HG03432 (cell line): Measurements from ENCODE around the gene DENND1C.
"Not testable (repeated sequence)": the region's sequence is repeated elsewhere in the genome, so short reads cannot be mapped to it uniquely, and the experiment has no call there.

ENCODE experiments used
- ATAC-seq: cut with Tn5 transposase; IDR thresholded peaks from one replicate; pipeline ENCODE4 v1.9.1; 2021; ENCODE audit warnings: mild to moderate bottlenecking, moderate library complexity; ENCODE audit not compliant: unreplicated experiment

Gene DENND1C

GRCh38 chr19:6508028-6508771, 26.6 kb upstream of the DENND1C start:
- not testable (repeated sequence) for ATAC-seq

GRCh38 chr19:6503407-6504201, 22.0 kb upstream of the DENND1C start:
- ATAC-seq = no peak

- peak; percentile 56 for ATAC-seq
These were observed 20.4 kb upstream of the DENND1C start, which contains the start of gene TUBB4A for GRCh38 chr19:6501740-6502648. TUBB4A (minus strand) TSS chr19:6502309; CDS start chr19:6502212, 97 bp downstream.

DNA sequence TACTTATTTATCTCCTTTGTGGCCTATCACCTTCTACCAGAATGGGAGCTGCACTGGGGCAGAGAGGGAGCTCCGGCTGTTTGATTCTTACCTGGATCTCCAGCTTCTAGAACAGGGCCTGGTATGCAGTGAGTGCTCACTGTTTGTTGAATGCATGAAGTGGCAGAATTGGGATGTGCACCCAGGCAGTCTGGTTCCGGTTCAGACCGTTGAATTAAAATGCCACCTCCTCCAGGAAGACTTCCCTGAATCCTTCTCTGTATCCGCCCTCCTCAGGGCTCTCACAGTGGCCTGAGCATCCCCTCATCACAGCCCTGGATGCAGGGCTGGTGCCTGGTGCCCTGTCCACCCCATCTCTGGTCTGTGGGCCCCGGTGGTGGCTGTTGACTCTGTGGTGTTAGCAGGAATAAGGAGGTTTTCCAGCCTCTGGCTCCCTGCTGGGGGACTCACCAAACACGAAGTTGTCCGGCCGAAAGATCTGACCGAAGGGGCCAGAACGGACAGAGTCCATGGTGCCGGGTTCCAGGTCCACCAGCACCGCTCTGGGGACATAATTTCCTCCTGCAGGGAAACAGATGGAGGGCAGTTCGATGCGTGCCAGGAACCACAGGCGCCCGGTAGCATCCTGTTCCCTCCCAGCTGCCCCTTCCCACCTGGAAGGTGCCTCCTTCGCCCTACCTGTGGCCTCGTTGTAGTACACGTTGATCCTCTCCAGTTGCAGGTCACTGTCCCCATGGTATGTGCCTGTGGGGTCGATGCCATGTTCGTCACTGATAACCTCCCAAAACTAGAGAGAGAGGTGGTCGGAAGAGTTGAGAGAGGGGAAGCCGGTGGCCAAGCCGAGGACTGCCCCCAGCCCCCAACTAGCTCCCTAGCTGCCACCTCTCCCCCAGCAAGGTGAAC, 19.5 kb upstream of the DENND1C start:
- no peak for ATAC-seq

- ATAC-seq = no peak
These were observed 17.6 kb upstream of the DENND1C start for GRCh38 chr19:6499052-6499790.

- ATAC-seq = no peak
These were observed 16.9 kb upstream of the DENND1C start for GRCh38 chr19:6498294-6499036.

GRCh38 chr19:6495947-6496346, 14.4 kb upstream of the DENND1C start:
- no peak for ATAC-seq

- no peak for ATAC-seq
These were observed 12.9 kb upstream of the DENND1C start for GRCh38 chr19:6494438-6495036.

- no peak for ATAC-seq
These were observed 10.4 kb upstream of the DENND1C start for GRCh38 chr19:6491802-6492592.

GRCh38 chr19:6490134-6490533, 8.5 kb upstream of the DENND1C start:
- ATAC-seq = no peak

GRCh38 chr19:6489278-6490061, 7.9 kb upstream of the DENND1C start:
- ATAC-seq = peak; percentile 56

DNA sequence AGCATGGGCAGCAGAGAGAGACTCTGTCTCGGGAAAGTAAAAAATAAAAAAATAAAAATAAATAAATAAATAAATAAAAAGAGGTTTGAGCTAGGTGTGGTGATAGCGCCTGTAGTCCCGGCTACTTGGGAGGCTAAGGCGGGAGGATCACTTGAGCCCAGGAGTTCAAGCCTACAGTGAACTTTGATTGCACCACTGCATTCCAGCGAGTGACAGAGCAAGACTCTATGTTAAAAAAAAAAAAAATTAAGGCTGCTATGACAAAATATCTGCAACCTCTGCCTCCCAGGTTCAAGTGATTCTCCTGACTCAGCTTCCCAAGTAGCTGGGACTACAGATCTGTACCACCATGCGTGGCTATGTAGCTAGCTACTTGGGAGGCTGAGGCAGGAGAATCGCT, 3.2 kb upstream of the DENND1C start:
- ATAC-seq = no peak

DNA sequence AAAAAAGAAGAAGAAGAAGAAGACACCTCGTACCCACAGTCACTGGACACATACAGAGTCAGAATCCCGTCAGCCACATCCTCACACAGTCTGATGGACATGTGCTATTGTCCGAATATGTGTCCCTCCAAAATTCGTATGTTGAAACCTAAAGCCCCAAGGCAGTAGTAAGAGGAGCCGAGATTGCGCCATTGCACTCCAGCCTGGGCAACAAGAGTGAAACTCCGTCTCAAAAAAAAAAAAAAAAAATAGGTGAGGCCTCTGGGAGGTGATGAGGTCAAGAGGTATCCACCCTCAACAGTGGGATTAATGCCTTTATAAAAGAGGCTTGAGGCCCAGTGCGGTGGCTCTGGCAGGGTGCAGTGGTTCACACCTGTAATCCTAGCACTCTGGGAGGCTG, 2.6 kb upstream of the DENND1C start:
- ATAC-seq = no peak

- no peak for ATAC-seq
These were observed 1.6 kb upstream of the DENND1C start for GRCh38 chr19:6483235-6483634.

DNA sequence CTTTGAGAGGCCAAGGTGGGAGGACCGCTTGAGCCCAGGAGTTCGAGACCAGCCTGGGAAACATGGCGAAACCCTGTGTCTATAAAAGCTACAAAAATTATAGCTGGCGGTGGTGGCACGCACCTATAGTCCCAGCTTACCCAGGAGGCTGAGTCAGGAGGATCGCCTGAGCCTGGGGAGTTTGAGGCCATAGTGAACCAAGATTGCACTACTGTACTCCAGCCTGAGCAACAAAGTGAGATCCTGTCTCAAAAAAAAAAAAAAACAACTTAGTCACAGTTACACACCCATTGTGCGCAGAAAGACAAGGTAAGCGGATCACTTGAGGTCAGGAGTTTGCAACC, 728 bp upstream of the DENND1C start:
- no peak for ATAC-seq

DNA sequence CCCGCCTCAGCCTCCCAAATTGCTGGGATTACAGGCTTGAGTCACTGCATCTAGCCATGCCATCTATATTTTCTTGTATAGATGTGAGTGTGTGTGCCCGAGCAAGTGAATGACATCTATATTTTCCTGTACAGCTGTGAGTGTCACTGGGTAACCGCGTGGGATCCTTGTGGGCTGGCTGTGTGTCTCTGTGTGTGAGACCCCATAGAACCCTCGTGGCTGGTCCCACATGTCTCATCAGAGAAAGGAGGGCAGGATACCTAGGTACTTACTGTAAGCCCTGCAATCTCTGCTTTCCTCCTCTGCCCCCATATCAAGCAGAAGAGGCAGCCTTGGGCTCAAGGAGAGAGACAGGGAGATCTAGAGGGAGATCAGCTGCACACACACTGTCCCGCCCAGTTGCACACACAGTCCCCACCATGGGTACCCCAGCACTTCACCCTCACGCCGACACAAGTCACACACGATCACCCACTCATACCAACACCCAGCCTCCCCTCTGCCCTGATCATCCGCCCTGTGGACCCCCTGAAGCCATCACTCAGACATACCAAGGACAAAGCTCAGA, 655 bp downstream of the DENND1C start:
- no peak for ATAC-seq
